Ectodermal cell (in vitro differentiated cells): Measurements from ENCODE around the gene EIF2B2.

Source experiments
- H3K27ac ChIP-seq: 2 replicates; pipeline ENCODE4 v1.7.0; 2013; ENCODE audit warnings: mild to moderate bottlenecking, low read depth, low read length; ENCODE audit not compliant: insufficient read depth, poor library complexity, severe bottlenecking
- H3K27me3 ChIP-seq: 2 replicates; pipeline ENCODE4 v1.7.0; 2013; ENCODE audit warnings: mild to moderate bottlenecking, low read length; ENCODE audit not compliant: insufficient read depth, control insufficient read depth, poor library complexity, severe bottlenecking
- H3K36me3 ChIP-seq: one replicate; pipeline ENCODE4 v1.7.0; 2013; ENCODE audit warnings: low read length; ENCODE audit not compliant: control insufficient read depth, insufficient read depth
- H3K4me1 ChIP-seq: one replicate; pipeline ENCODE4 v1.7.0; 2013; ENCODE audit warnings: low read length; ENCODE audit not compliant: control insufficient read depth, insufficient read depth
- H3K4me3 ChIP-seq: 2 replicates; pipeline ENCODE4 v1.7.0; 2013; ENCODE audit warnings: low read depth, low read length, control low read depth; ENCODE audit not compliant: insufficient read depth
- H3K9me3 ChIP-seq: 2 replicates; pipeline ENCODE4 v1.7.0; 2013; ENCODE audit warnings: mild to moderate bottlenecking, low read length, moderate library complexity; ENCODE audit not compliant: control insufficient read depth
- WGBS, 2 experiments: methylation state at CpG; one replicate each; pipeline ENCODE4 v1.1.7; 2013; ENCODE audit warnings: missing lambda C conversion rate in 2 of 2; 5-methylcytosine and 5-hydroxymethylcytosine counted together

The EIF2B2 gene

GRCh38 chr14:74979442-74980397 is 23.0 kb upstream of the EIF2B2 start:
- Histone ChIP-seq H3K27ac (no peak overlapping the region), H3K4me3 (no peak overlapping the region), H3K4me1 (peaks cover 52% of the 10 kb centered on the region), H3K36me3 (no peaks in the 10 kb centered on the region), H3K27me3 (peaks cover 22% of the 10 kb centered on the region), H3K9me3 (no peaks in the 10 kb centered on the region)
- WGBS, 2 experiments, result 60 to 68% methylated on average over 23 of the region's 23 CpGs

GRCh38 chr14:74980398-74980730 is 22.4 kb upstream of the EIF2B2 start:
- peaks cover 50% of the 10 kb centered on the region for H3K4me1 ChIP-seq
- H3K27ac ChIP-seq, result no peak overlapping the region
- H3K27me3 ChIP-seq, result peaks cover 22% of the 10 kb centered on the region
- 84 to 87% methylated on average over 4 of the region's 4 CpGs for WGBS, 2 experiments
- no peaks in the 10 kb centered on the region for H3K36me3 ChIP-seq
- H3K4me3 ChIP-seq, result no peak overlapping the region
- no peaks in the 10 kb centered on the region for H3K9me3 ChIP-seq

DNA sequence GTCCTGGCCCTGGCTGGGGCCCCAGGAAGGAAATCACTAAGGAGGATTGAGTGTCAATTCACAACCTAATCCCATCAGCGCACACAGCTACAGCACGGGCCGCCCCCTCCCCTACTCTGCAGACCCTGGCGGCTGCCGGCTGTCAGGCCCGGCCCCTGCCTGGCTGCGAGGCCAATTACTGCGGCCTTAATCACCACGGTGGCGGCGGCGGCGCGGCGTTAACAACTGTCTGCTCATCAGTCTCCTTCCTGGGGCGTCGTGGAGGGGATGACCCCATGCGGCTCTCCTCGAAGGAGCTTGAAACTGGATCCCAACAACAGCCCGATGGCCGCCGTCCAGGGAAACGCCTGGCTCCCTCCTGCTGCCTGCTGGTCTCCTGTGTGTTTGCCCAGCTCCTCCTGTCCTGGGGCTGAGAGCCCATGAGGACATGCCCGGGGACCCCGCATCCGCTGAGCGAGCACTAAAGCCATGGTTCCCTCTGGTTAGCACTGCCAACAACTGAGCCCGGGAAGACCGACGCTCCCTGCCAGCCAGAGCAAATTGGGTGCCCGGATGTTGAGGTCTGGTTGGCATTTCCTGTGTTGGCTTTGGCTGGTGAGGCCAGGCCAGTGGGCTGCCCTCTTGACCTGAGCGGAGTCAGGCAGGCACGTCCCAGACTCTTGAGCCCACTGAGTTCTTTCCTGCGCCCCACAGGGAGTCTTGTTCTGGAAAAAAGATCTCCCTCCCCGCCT is 21.8 kb upstream of the EIF2B2 start:
- peaks cover 22% of the 10 kb centered on the region for H3K27me3 ChIP-seq
- no peaks in the 10 kb centered on the region for H3K9me3 ChIP-seq
- H3K4me3 ChIP-seq, result no peak overlapping the region
- no peaks in the 10 kb centered on the region for H3K36me3 ChIP-seq
- H3K4me1 ChIP-seq, result peaks cover 50% of the 10 kb centered on the region
- WGBS, 2 experiments, result 31 to 32% methylated on average over 35 of the region's 35 CpGs
- no peak overlapping the region for H3K27ac ChIP-seq

GRCh38 chr14:74981462-74981782 is 21.3 kb upstream of the EIF2B2 start:
- H3K4me1 ChIP-seq, result peaks cover 50% of the 10 kb centered on the region
- peaks cover 22% of the 10 kb centered on the region for H3K27me3 ChIP-seq
- H3K27ac ChIP-seq, result no peak overlapping the region
- H3K9me3 ChIP-seq, result no peaks in the 10 kb centered on the region
- WGBS, 2 experiments, result 91 to 93% methylated on average over 9 of the region's 9 CpGs
- no peak overlapping the region for H3K4me3 ChIP-seq
- H3K36me3 ChIP-seq, result no peaks in the 10 kb centered on the region

DNA sequence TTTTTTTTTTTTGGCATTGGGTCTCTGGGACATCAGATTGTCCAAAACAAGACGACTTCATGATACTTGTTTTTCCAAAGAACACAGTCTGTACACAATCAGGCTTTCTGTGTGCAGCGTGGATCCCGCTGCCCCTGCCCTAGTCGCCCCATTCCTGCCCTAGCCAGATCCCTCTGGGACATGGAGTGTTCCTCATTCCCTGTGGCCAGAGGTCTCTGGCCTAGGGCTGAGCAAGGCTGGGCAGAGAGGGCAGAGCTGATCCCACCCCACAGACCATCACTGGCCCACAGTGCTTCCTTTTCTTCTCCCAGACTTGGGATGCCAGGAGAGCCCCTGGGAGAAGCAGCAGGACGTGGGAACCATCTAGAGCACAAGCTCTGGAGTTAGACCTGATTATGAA is 20.9 kb upstream of the EIF2B2 start:
- H3K27ac ChIP-seq, result no peak overlapping the region
- 96 to 97% methylated on average over 5 of the region's 5 CpGs for WGBS, 2 experiments

GRCh38 chr14:74982661-74983060 is 20.1 kb upstream of the EIF2B2 start:
- Histone ChIP-seq H3K27ac (no peak overlapping the region), H3K36me3 (no peaks in the 10 kb centered on the region), H3K9me3 (no peaks in the 10 kb centered on the region), H3K4me1 (peaks cover 48% of the 10 kb centered on the region), H3K4me3 (no peak overlapping the region), H3K27me3 (peaks cover 12% of the 10 kb centered on the region)
- WGBS, 2 experiments, result 90 to 91% methylated on average over 3 to 4 of the region's 4 CpGs

More for the DNA sequence above, 20.9 kb upstream of the EIF2B2 start:
- H3K4me1 ChIP-seq, result peaks cover 50% of the 10 kb centered on the region
- H3K36me3 ChIP-seq, result no peaks in the 10 kb centered on the region
- no peak overlapping the region for H3K4me3 ChIP-seq
- H3K27me3 ChIP-seq, result peaks cover 18% of the 10 kb centered on the region
- H3K9me3 ChIP-seq, result no peaks in the 10 kb centered on the region

DNA sequence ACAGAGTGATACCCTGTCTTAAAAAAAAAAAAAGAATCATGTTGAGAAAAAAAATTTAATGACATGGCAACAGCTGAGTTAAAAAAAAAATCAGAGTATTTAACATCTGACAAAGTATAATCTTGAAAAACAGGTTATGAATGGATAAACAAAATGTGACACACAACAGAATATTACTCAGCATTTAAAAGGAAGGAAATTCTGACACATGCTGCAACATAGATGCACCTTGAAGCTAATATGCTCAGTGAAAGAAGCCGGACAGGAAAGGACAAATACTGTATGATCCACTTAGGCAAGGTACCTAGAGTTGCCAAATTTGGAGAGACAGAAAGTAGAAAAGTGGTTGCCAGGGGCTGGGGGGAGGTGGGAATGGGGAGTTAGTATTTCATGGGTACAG is 19.4 kb upstream of the EIF2B2 start:
- Histone ChIP-seq H3K36me3 (no peaks in the 10 kb centered on the region), H3K27me3 (peaks cover 12% of the 10 kb centered on the region), H3K27ac (no peak overlapping the region), H3K9me3 (no peaks in the 10 kb centered on the region), H3K4me3 (no peak overlapping the region), H3K4me1 (peaks cover 41% of the 10 kb centered on the region)
- WGBS, 2 experiments, result 92 to 98% methylated on average over 1 of the region's 1 CpG

- Histone ChIP-seq H3K9me3 (no peaks in the 10 kb centered on the region), H3K4me3 (no peak overlapping the region), H3K27me3 (peaks cover 12% of the 10 kb centered on the region), H3K27ac (no peak overlapping the region), H3K36me3 (no peaks in the 10 kb centered on the region), H3K4me1 (peaks cover 30% of the 10 kb centered on the region)
- 65 to 72% methylated on average over 16 of the region's 16 CpGs for WGBS, 2 experiments
These were observed 18.3 kb upstream of the EIF2B2 start for GRCh38 chr14:74984236-74985027.

DNA sequence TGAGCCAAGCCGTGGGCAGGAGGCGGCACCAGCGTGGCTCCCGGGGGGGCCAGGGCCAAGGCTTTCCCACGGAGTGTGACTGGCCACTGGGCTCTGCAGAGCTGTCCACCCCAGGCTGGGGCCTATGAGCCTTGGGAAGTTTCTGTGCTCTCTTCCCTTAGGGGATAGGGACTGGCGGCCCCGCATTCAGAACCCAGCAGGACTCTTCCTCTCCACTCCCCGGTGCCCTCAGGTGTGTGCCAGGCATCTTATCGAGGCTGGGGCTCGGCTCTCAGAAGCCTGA is 17.8 kb upstream of the EIF2B2 start:
- no peak overlapping the region for H3K4me3 ChIP-seq
- peaks cover 12% of the 10 kb centered on the region for H3K27me3 ChIP-seq
- H3K27ac ChIP-seq, result no peak overlapping the region
- WGBS, 2 experiments, result 82 to 84% methylated on average over 10 of the region's 10 CpGs
- no peaks in the 10 kb centered on the region for H3K36me3 ChIP-seq
- no peaks in the 10 kb centered on the region for H3K9me3 ChIP-seq
- peaks cover 25% of the 10 kb centered on the region for H3K4me1 ChIP-seq

DNA sequence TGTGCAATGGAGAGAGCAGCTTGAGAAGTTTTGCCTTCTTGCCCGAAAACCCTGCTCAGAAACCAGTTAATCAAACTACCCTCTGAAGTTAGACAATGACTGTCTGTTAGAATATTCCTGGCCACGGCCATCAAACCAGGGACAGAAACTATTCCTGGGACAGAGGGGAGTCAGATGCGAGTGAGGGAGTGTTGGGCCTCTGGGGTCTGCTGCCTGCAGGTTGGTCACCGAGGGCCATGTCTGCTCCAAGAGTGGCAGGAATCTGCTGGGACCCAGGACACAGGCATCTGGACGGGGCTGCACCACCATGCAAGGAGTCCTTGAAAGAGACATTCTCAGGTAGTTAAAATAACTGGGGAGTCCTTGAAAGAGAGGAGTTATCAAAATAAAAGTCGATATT is 16.9 kb upstream of the EIF2B2 start:
- Histone ChIP-seq H3K9me3 (no peaks in the 10 kb centered on the region), H3K36me3 (no peaks in the 10 kb centered on the region), H3K4me3 (no peak overlapping the region), H3K27me3 (peaks cover 12% of the 10 kb centered on the region), H3K4me1 (peaks cover 17% of the 10 kb centered on the region), H3K27ac (no peak overlapping the region)
- WGBS, 2 experiments, result 91 to 95% methylated on average over 6 of the region's 6 CpGs
